HG03159 (cell line): ENCODE data around the gene NUP88.
A peak's percentile ranks its signal among the peaks of the same experiment; 100 is the strongest.

ENCODE experiments used
- ATAC-seq: cut with Tn5 transposase; IDR thresholded peaks from one replicate; pipeline ENCODE4 v1.9.1; 2021; ENCODE audit warnings: mild to moderate bottlenecking, moderate library complexity; ENCODE audit not compliant: unreplicated experiment

The NUP88 gene

GRCh38 chr17:5419959-5420653 lies 644 bp upstream of the NUP88 start, which contains the start of gene RPAIN:
Gene RPAIN, plus strand, starts transcription at chr17:5420182. Its CDS starts 29 bp downstream, at chr17:5420211.
- ATAC-seq: peak; percentile 62

- ATAC-seq: peak; percentile 40
Measured at GRCh38 chr17:5418858-5419355, 555 bp downstream of the NUP88 start.

- ATAC-seq: no peak
Measured at GRCh38 chr17:5416901-5417300, 2.6 kb downstream of the NUP88 start.

DNA sequence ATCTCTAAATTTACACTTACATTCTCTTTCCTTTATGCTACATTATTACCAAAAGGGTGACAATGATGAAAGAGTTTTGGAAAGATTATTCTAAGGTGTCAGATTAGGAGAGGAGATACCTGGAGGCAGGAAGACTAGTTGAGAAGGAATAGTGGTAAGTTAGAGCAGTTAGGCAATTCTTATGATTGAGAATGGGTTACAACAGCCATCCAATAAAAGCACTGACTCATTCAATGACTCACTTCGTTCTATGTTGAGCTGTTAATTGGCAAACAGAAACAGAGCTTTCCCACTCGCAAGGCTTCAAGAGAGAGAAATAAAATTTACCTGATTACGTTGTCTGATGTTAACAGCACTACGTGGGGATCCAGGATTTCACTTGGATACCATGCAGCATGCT lies 5.8 kb downstream of the NUP88 start:
- ATAC-seq: no peak

DNA sequence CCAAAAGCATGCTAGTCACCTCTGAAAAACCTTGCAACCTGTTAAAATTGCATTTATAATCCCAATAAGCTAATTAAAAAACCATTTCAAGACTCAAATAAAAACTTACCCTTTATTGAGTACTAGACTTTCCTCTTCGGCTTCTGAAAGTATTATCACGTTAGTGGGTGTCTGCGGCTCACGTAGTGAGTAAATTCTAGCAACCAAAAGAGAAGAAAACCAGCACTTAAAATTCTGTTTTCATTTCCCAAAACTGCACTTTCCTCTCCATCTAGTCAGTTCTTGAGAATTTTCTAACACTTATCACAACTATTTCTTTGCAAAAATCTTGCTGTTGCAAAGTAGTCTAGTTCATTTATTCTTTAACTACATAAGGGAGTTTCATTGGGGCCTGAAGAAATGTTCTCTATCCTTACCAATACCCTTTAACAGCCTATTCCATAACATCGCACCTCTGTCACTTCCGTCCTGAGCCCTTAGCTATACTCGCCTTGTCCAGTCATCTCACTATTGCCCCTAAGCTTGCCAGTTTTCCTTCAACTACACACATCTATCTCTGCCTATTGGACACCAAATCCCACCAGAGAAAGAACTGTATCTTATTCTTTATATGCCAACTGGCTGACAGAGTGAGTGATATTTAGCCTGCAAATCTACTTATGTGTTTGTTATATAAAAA lies 8.7 kb downstream of the NUP88 start:
- no peak for ATAC-seq

DNA sequence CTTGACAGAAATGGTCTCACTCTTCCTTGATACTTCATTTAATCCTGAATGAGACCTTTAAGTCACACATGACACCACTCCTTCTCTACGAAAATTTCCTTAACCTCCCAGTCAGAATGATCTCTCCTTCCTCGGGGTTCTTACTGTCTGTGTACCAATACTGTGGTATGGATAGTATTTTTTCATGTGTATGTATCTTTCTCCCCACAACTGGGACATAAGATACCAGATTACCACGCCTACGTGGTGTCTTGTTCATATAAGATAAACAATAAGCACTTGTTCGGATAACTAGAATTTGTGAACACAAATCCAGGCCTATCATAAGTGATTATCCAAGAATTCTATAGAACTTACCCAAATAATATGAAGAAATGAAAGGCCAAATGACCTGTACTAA lies 11.3 kb downstream of the NUP88 start:
- no peak for ATAC-seq

- ATAC-seq: no peak
Measured at GRCh38 chr17:5405400-5405799, 14.1 kb downstream of the NUP88 start.

GRCh38 chr17:5399767-5400166 lies 19.7 kb downstream of the NUP88 start:
- no peak for ATAC-seq

DNA sequence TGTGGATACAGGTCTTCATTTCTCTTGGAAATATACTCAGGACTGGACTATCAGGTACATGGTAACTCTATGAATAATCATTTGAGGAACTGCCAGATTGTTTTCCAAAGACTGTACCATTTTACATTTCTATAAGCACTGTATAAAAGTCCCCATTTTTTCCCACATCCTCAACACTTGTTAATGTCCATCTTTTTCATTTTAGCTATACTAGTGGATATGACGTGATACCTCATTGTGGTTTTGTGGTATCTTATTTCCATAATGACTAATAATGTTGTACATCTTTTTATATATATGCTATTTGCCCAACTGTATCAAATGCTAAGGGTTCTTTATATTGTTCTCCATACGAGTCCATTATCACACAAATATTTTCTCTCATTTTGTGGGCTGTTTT lies 22.9 kb downstream of the NUP88 start:
- ATAC-seq: no peak

GRCh38 chr17:5391678-5392077 lies 27.8 kb downstream of the NUP88 start:
- ATAC-seq: no peak

DNA sequence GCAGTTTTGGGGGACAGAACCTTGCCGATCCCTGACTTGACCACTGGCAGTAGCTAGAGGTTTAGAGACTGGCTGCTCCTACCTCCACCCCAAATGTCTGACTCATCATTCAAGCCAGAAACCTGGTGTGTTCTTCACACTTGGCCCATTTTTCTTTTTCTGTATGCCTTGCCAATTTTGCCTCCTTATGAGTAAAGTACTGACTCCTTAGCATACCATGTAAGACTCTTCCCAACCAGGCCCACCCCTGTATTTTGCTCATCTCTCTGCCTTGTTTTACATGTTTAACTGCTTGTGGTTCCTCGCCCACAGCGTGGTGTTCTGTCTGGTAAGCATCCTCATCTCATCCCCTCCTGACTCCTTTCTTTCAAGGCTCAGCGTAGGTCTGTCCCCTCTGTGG lies 37.9 kb downstream of the NUP88 start:
- no peak for ATAC-seq

DNA sequence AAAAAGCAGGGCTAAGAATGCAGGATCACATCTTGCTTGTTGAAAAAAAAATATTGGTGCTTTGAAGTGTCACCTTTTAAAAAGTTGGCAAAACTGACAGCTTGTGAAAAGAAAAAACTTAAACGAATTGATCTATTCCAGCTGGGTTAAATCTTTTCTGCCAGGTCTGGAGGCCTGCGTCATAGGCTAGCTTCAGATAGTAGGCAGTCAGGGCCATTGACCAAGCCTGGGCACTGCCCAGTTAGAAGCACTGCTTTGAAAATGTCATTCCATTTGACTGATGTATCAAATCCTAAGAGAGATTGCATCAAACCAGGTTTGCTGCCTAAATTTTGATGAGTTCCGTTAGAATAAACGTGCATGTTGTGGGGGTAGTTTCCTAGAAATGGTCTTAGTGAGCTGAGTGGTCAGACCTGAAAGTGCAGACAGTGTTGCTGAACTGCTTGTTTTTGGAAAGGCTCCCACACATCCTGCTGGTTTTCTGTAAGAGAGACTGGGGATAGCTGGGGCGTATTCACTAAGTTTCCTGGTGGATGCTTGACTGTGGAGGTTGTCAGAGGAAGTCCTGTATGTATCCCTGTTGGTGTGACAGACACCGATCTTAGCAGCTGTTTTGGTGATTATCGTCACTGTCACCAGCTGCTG lies 38.8 kb downstream of the NUP88 start:
- no peak for ATAC-seq

- no peak for ATAC-seq
Measured at GRCh38 chr17:5379351-5380107, 39.9 kb downstream of the NUP88 start.

GRCh38 chr17:5378566-5379207 lies 40.8 kb downstream of the NUP88 start:
- ATAC-seq: no peak

DNA sequence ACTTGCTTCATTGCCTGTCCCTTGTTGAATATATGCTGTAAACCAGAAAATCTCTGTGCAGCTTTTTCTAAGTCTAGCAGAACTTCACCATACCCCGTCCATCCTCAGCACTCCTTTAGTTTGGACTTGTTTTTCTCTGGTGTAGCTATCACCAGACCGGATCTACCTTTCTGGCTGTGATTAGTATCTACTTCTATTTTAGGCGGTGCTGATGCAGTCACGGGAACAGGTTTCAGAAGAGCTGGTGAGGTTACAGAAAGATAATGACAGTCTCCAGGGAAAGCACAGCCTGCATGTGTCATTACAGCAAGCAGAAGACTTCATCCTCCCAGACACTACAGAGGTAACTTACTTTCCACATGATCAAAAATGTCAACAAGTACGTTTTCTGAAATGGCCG lies 46.4 kb downstream of the NUP88 start:
- no peak for ATAC-seq

DNA sequence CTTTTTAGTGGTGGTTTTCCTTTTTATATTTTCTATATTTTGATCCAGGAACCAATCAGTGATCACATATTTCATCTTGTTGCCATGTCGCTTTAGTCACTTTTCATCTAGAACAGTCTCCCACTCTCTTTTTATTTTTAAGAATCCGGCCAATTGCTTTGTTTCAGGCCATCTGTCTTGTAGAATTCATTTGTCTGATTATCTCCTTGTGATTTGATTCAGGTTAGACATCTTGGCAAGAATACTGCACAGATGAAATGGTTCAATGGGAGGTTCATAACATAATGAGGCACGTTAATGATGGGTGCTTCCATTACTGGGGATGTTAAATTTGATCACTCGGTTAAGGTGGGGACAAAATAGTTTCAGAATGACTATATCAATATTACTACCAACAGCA lies 49.1 kb downstream of the NUP88 start:
- no peak for ATAC-seq

DNA sequence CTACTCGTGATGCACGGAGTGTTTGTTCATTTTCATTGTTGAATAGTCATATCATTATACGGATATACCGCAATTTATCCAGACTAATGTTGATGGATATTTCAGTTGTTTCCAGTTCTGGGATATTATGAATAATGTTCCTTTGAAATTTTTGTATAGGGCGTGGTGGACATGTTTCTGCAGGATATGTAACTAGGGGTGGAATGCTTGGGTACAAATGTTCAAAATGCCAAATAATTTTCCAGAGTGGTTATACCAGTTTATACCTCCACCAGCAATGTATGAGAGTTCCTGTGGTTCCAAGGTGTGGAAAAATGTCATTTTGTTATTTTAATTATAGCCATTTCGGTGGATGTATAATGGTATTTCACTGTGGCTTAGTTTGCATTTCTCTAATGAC lies 53.6 kb downstream of the NUP88 start:
- no peak for ATAC-seq

DNA sequence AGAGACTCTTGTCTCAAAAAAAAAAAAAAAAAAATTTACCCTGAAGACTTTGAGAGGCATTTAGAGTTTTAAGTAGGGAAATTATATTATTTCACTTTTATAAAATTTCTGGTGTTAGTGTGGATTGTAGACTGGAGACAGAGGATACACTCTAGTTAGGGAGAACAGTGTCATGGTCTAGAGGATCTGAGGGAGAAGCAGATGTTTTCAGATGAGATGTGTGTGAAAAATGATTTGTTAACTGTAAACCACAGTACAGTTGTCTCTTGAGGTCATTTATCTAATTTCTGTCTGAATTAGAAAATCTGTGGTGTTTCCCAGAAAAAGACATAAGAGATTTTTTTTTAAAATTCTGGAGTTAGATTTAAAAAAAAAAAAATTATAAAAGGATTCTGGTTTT lies 54.8 kb downstream of the NUP88 start:
- ATAC-seq: no peak

GRCh38 chr17:5364156-5364555 lies 55.3 kb downstream of the NUP88 start:
- ATAC-seq: no peak

DNA sequence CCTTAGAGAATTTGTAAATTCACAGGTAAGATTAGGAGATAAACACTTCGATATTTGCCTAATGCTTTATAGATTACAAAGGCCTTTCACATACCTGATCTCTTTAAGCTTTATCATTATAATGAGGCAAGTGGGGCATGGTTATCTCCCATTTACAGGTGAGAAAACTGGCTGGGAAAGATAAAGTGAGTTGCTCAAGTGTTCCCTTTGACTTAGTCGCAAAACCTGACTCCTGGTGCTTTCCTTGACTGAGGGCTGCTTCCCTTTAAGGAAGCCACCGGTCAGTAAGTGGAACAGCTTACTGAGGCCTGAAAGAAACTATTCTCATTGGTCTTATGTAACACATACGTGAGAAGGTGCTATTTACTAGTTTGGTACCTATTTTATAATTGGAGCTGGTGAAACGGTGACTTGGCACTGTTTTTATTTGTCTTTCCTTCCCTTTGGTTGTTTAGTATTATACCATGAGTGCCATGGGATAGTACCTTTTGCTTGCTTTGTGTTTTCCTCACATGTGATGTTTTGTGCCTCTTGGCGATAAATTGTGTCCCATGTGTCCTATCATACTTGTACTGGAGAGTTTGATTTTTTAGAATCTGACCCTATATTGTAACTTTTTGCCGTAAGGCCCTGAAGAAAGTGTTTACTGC lies 57.2 kb downstream of the NUP88 start:
- no peak for ATAC-seq
